ENCODE measurements around the gene GNB1. TPM values are rescaled to one million over a fixed set of nuclear protein-coding genes. Genes with fewer than 3 reads are reported as not detected.
"Not testable (repeated sequence)": the region's sequence is repeated elsewhere in the genome, so short reads cannot be mapped to it uniquely, and the experiment has no call there.

GNB1 gene
- total and polyA plus RNA-seq, 7 donors: 32.3 to 100 (median 70.1) TPM

DNA sequence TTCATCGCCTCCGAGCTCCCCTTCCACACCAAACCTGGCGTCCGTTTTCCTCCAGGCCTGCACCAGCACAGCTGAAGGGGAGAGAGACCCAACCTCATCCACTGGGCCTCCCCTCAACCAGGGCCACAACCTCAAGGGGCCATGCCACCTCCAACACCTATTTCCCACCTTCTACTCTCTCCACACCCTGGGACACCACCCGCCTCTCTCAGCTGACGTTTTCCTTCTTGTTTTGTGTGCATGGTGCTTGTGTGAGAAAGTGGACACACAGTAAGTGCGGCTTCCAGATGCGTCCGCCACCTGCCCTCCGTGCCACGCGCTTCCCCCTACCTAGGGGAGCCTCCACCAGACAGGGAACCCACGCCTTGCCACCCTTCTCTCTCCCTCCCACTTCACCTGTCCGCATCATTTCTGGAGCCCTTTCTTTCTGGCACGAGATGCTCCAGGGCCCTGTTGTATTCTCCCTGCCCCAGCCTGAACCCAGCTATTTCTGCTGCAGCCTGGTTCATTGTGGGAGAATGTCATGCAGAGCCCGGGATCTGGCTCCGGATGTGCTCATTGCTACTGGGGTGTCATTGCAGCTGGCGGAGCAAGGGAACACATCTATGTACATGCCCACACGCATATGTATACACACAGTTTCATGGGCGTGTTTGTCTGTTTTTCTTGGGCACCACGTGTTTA is 1.3 kb upstream of the GNB1 start:
- TF ChIP-seq, protein P1, sequence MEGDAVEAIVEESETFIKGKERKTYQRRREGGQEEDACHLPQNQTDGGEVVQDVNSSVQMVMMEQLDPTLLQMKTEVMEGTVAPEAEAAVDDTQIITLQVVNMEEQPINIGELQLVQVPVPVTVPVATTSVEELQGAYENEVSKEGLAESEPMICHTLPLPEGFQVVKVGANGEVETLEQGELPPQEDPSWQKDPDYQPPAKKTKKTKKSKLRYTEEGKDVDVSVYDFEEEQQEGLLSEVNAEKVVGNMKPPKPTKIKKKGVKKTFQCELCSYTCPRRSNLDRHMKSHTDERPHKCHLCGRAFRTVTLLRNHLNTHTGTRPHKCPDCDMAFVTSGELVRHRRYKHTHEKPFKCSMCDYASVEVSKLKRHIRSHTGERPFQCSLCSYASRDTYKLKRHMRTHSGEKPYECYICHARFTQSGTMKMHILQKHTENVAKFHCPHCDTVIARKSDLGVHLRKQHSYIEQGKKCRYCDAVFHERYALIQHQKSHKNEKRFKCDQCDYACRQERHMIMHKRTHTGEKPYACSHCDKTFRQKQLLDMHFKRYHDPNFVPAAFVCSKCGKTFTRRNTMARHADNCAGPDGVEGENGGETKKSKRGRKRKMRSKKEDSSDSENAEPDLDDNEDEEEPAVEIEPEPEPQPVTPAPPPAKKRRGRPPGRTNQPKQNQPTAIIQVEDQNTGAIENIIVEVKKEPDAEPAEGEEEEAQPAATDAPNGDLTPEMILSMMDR (IDR thresholded peaks at IDR 0.05): no peak
- DNase-seq (peak in 1 of 2 donors; percentile 59), ATAC-seq (peak in 2 of 4 donors; percentile 1 to 7)
- Histone ChIP-seq H3K9me3 (no peaks in the 10 kb centered on the region), H3K36me3 (ENCODE audit: insufficient read depth in 1 of 2, low read depth in 1 of 2) (no peaks in the 10 kb centered on the region), H3K27me3 (ENCODE audit: insufficient read depth in 3 of 3, low read length in 2 of 3) (no peaks in the 10 kb centered on the region), H3K4me3 (peak overlapping the region; percentile 97), H3K4me1 (peaks cover 45% of the 10 kb centered on the region), H3K27ac (peak overlapping the region; percentile 88)
- 32 to 64% (median 35%) methylated on average over 20 to 21 of the region's 21 CpGs for WGBS, 3 donors
- intact Hi-C loops (cut with DNase I): loop anchor here in 1 of 2 donors (5.0 kb wide), 2 partner anchors 115 to 135 kb away; partner anchors contain the start of gene NADK

DNA sequence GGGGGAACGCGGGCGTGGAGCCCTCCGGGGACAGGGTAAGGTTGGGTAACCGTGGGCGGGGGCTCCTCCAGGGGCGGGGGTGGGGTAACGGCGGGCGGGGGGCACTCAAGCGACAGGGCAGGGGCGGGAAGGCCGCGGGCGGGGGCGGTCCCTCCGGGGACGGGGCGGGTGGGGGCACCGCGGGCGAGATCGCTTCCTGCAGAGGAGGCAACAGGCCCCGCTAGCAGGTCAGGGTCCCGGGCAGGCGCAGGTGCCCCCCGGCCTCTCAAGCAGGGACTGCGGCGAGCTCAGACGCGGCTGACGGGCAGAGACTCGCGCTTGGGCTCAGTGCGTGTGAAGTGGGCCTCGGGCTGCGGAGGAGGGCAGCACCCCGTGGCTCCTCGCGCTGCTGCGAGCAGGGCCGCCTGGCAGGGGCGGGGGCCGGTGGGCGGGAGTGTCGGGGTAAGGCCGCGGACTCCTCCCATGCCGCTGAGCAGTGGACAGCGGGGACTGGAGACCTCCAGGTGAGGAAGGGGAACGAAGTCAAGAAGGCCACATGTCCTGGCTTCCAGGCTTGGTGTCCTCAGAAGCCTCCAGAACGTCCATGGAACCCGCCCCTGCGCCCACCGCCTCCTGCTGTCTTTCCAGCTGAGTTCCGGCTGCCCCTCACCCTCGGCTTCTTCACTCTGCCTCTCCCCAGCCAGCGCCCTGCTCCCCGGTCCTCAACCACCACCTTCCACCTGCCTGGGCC is 627 bp upstream of the GNB1 start:
- intact Hi-C loops (cut with DNase I): loop anchor here in 1 of 2 donors (5.0 kb wide), 2 partner anchors 114 to 134 kb away; partner anchors contain the start of gene NADK
- WGBS, 3 donors: 1% methylated on average over 12 to 59 of the region's 59 CpGs
- peak; percentile 68 to 85 (median 79) for ATAC-seq
- no peaks in the 10 kb centered on the region for H3K9me3 ChIP-seq
- H3K27ac ChIP-seq: peak overlapping the region; percentile 88
- TF ChIP-seq, protein P1 (IDR thresholded peaks at IDR 0.05): no peak
- DNase-seq: peak; percentile 89 to 92
- H3K27me3 ChIP-seq (ENCODE audit: insufficient read depth in 3 of 3, low read length in 2 of 3): no peaks in the 10 kb centered on the region
- H3K4me3 ChIP-seq: peak overlapping the region; percentile 97
- peaks cover 48% of the 10 kb centered on the region for H3K4me1 ChIP-seq
- H3K36me3 ChIP-seq (ENCODE audit: insufficient read depth in 1 of 2, low read depth in 1 of 2): no peaks in the 10 kb centered on the region

DNA sequence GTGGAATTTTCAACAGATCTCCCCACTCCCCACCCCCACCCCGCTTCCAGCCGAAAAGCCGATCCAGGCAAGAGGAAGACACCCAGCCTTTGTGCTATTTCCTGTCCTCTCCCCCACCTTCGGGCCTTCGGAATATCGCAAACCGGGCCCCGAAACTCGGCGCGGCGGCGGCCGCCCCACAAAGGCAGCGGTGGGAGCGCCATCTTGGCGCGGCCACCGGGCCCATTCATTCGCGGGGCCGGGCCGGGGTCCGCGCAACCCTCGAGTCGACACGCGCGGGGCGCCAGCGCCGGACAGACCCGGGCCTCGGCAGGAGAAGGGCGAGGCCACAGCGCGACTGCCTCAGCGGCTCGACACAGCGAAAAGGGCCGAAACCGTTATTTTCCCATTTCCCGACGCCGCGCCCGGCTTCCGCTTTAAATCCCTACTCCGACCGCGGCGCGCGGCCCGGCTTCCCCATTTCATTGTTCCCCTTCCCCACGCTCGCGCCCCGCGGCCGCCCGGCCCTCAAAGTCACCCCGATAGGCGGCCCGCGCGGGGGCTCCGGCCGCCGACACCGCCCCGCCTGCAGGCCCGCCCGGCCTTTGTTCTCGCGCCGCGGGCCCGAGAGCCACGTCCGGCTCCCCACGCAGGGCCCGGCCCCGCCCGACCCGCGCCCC is 911 bp downstream of the GNB1 start:
- ATAC-seq (no peak), DNase-seq (peak; percentile 68 to 82)
- no peaks in the 10 kb centered on the region for H3K36me3 ChIP-seq (ENCODE audit: insufficient read depth in 1 of 2, low read depth in 1 of 2)
- peak overlapping the region; percentile 97 for H3K4me3 ChIP-seq
- peak overlapping the region; percentile 88 for H3K27ac ChIP-seq
- TF ChIP-seq, protein P1 (IDR thresholded peaks at IDR 0.05): no peak
- intact Hi-C loops (cut with DNase I): loop anchor here in 1 of 2 donors (5.0 kb wide), 2 partner anchors 113 to 133 kb away; partner anchors contain the start of gene NADK
- H3K27me3 ChIP-seq (ENCODE audit: insufficient read depth in 3 of 3, low read length in 2 of 3): no peaks in the 10 kb centered on the region
- peaks cover 53% of the 10 kb centered on the region for H3K4me1 ChIP-seq
- H3K9me3 ChIP-seq: no peaks in the 10 kb centered on the region
- WGBS, 3 donors: 0 to 2% (median 1%) methylated on average over 53 to 88 of the region's 88 CpGs

DNA sequence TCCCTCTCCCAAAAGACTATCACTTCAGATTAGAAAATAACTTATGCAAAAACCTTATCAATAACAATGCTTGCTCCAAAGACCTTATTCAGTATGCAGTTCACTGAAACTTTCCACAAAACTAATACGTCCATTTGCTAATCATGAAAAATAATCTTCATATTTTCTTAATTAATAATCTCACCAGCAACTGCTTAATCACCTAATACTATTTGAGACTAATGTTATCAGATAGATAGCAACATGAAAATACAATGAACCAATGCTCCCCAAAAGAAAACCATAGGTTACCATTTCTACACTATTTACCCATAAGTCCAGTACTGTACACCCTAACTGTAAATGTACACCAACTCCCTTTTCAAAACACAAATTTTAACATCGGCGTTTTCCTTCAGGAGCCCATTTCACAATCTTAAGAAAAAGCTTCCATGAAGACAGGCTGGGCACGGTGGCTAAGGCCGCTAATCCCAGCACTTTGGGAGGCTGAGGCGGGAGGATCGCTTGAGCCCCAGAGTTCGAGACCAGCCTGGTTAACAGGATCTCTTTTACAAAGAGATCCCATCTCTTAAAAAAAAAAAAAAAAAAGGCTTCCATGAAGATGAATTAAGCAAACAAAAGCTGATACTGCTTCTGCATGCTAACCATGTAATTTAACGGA is 1.7 kb downstream of the GNB1 start:
- Histone ChIP-seq H3K4me1 (peaks cover 47% of the 10 kb centered on the region), H3K9me3 (no peaks in the 10 kb centered on the region), H3K4me3 (peak overlapping the region; percentile 97), H3K36me3 (ENCODE audit: insufficient read depth in 1 of 2, low read depth in 1 of 2) (no peaks in the 10 kb centered on the region), H3K27ac (peak overlapping the region; percentile 88), H3K27me3 (ENCODE audit: insufficient read depth in 3 of 3, low read length in 2 of 3) (no peaks in the 10 kb centered on the region)
- ATAC-seq (no peak), DNase-seq (peak in 1 of 2 donors; percentile 39)
- TF ChIP-seq, protein P1 (IDR thresholded peaks at IDR 0.05): no peak
- 18 to 27% (median 24%) methylated on average over 9 of the region's 9 CpGs for WGBS, 3 donors
- intact Hi-C loops (cut with DNase I): no loop called here

DNA sequence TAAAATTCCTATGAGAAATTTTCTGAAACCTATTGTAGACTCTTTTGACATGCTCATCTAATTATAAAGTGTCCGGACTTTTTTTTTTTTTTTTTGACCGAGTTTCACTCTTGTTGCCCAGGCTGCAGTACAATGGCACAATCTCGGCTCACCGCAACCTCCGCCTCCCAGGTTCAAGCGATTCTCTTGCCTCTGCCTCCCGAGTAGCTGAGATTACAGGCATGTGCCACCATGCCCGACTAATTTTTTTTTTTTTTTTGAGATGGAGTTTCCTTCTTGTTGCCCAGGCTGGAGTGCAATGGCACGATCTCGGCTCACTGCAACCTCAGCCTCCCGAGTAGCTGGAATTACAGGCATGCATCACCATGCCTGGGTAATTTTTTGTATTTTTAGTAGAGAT is 7.0 kb downstream of the GNB1 start:
- intact Hi-C loops (cut with DNase I); H3K36me3 ChIP-seq (ENCODE audit: insufficient read depth in 1 of 2, low read depth in 1 of 2); H3K9me3 ChIP-seq; H3K27ac ChIP-seq; H3K4me3 ChIP-seq; ATAC-seq; H3K27me3 ChIP-seq (ENCODE audit: insufficient read depth in 3 of 3, low read length in 2 of 3): not testable (repeated sequence)
- peak in 1 of 2 donors; percentile 6 for DNase-seq
- peaks cover 57% of the 10 kb centered on the region for H3K4me1 ChIP-seq
- WGBS, 3 donors: 57 to 62% (median 59%) methylated on average over 11 of the region's 11 CpGs
